ENCODE data around the gene FHIT.

DNA sequence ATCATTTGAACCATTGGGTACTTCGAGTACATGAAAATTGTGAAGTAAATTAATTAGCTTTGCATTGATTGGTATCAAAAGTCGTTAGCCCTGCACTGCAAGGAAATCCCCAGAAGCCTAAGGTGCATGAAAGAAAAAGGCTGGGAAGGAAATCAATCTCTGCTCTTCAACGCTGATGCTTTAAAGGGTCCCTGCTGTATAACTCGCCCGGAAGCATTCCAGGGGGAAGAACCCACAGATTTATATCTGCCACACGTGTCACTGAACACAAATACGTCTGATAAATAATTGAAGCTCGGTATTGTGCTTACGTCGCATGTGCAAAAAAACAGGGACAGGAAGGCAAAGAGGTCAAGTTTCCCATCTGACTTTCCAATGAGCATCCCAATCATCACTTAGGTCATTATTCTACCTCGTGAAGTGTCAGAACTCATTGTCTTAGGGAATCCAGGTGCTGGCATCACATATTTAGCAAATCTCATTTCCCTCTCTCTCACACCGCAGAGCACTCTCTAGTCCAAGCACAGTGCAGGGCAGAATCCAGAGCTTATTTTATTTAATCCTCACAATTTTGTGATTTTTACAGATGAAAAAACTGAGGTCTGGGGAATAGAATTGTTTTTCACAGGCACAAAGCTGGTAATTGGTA is 1397.1 kb downstream of the FHIT start:
- no peak for TF ChIP-seq TAF1 (IDR thresholded peaks at IDR 0.05; ENCODE audit: borderline replicate concordance, low read depth, low read length)
- TF ChIP-seq POLR2AphosphoS5 (IDR thresholded peaks at IDR 0.05; ENCODE audit: low read depth, low read length) = no peak
- TF ChIP-seq POLR2A (IDR thresholded peaks at IDR 0.05; ENCODE audit: low read depth, low read length) = no peak

Data from GM12892 (cell line).